Common myeloid progenitor, CD34-positive (primary cell): ENCODE data around the gene ZWILCH.

Experiments used
- CTCF ChIA-PET: fragments of 350-600 bp; sonication (Branson Sonifier 250); formaldehyde crosslinking; loops from one replicate; lab custom pipeline; 2021; ENCODE audit warnings: antibody characterized with exemption; lab: Charles Lee
- POLR2A ChIA-PET: fragments of 350-600 bp; sonication (Branson Sonifier 250); formaldehyde crosslinking; loops from one replicate; lab custom pipeline; 2021; ENCODE audit warnings: antibody characterized with exemption; lab: Charles Lee
- DNase-seq, 3 donors: peaks; one replicate each; pipeline versions ENCODE4 v3.0.0 to v3.0.0-alpha.2; 2013
- H3K27ac ChIP-seq, 2 experiments: 1 replicate in 1 of 2; 2 replicates in 1 of 2; pipeline ENCODE4 v1.7.0; 2013; ENCODE audit warnings: inconsistent platforms in 2 of 2, low read length in 2 of 2, mild to moderate bottlenecking in 2 of 2, low read depth in 1 of 2, moderate library complexity in 1 of 2; ENCODE audit not compliant: severe bottlenecking in 2 of 2, insufficient read depth in 1 of 2, poor library complexity in 1 of 2
- H3K27me3 ChIP-seq, 5 experiments: replicated peaks in 2 of 5; 1 replicate in 3 of 5; 2 replicates in 2 of 5; pipeline versions ENCODE4 v1.6.1 to v1.7.0; 2013; ENCODE audit warnings: low read length in 4 of 5, mild to moderate bottlenecking in 2 of 5, moderate library complexity in 2 of 5, inconsistent platforms in 1 of 5; ENCODE audit not compliant: insufficient read depth in 5 of 5, control insufficient read depth in 4 of 5
- H3K36me3 ChIP-seq, 4 experiments: 1 replicate in 2 of 4; 2 replicates in 2 of 4; pipeline versions ENCODE4 v1.6.1 to v1.7.0; 2013; ENCODE audit warnings: low read length in 3 of 4, control low read depth in 1 of 4, mild to moderate bottlenecking in 1 of 4; ENCODE audit not compliant: control insufficient read depth in 4 of 4, insufficient read depth in 4 of 4
- H3K4me1 ChIP-seq, 4 experiments: 1 replicate in 3 of 4; 2 replicates in 1 of 4; pipeline versions ENCODE4 v1.6.1 to v1.7.1; 2013; ENCODE audit warnings: low read length in 3 of 4, mild to moderate bottlenecking in 3 of 4, control low read depth in 1 of 4, inconsistent platforms in 1 of 4, moderate library complexity in 1 of 4; ENCODE audit not compliant: control insufficient read depth in 4 of 4, insufficient read depth in 4 of 4; ENCODE audit errors: control extremely low read depth in 1 of 4
- H3K4me3 ChIP-seq, 7 experiments: 1 replicate in 4 of 7; 2 replicates in 3 of 7; pipeline versions ENCODE4 v1.5.1 to v1.7.0; 2013; ENCODE audit warnings: mild to moderate bottlenecking in 7 of 7, low read length in 6 of 7, moderate library complexity in 6 of 7, inconsistent platforms in 2 of 7, low read depth in 2 of 7, control low read depth in 1 of 7; ENCODE audit not compliant: insufficient read depth in 4 of 7, control insufficient read depth in 1 of 7; ENCODE audit errors: extremely low read depth in 1 of 7
- H3K9me3 ChIP-seq, 5 experiments: 1 replicate in 4 of 5; 2 replicates in 1 of 5; pipeline versions ENCODE4 v1.6.1 to v1.7.1; 2013; ENCODE audit warnings: low read length in 4 of 5, mild to moderate bottlenecking in 2 of 5, inconsistent platforms in 1 of 5, low read depth in 1 of 5, moderate library complexity in 1 of 5; ENCODE audit not compliant: control insufficient read depth in 4 of 5, insufficient read depth in 2 of 5; ENCODE audit errors: control extremely low read depth in 1 of 5
- WGBS: methylation state at CpG from one replicate; pipeline ENCODE4 v1.1.5; 2013; ENCODE audit not compliant: insufficient coverage; 5-methylcytosine and 5-hydroxymethylcytosine counted together

Gene ZWILCH

GRCh38 chr15:66503780-66504562 lies 1.2 kb upstream of the ZWILCH start:
- WGBS: 3% methylated on average over 9 of the region's 12 CpGs
- ChIA-PET CTCF (interaction anchor here (0.7 to 1.3 kb wide), 2 partner anchors 93 to 136 kb away, joined by 3 read pairs; no protein-coding TSS in a partner anchor), POLR2A (no interaction called here)
- Histone ChIP-seq H3K27ac (peak overlapping the region; percentile 96 to 99), H3K4me1 (peaks cover 16 to 43% (median 26%) of the 10 kb centered on the region in 4 experiments), H3K4me3 (peak overlapping the region; percentile 63 to 100 (median 96)), H3K27me3 (no peaks in the 10 kb centered on the region), H3K9me3 (no peaks in the 10 kb centered on the region), H3K36me3 (peaks cover 12 to 48% (median 37%) of the 10 kb centered on the region in 4 experiments)
- DNase-seq: no peak

GRCh38 chr15:66505430-66505811 lies 295 bp downstream of the ZWILCH start:
- Histone ChIP-seq H3K4me1 (peaks cover 16 to 43% (median 26%) of the 10 kb centered on the region in 4 experiments), H3K27me3 (no peaks in the 10 kb centered on the region), H3K27ac (peak overlapping the region; percentile 96 to 99), H3K9me3 (no peaks in the 10 kb centered on the region), H3K4me3 (peak overlapping the region; percentile 95 to 100 (median 97)), H3K36me3 (peaks cover 13 to 35% (median 25%) of the 10 kb centered on the region in 4 experiments)
- WGBS: 0% methylated on average over 12 of the region's 13 CpGs
- ChIA-PET CTCF (interaction anchor here (1.2 kb wide), 1 partner anchor 71 kb away, joined by 3 read pairs; no protein-coding TSS in a partner anchor), POLR2A (interaction anchor here (1.0 kb wide), 1 partner anchor 15 kb away, joined by 3 read pairs; no protein-coding TSS in a partner anchor)
- DNase-seq: no peak

GRCh38 chr15:66505818-66506217 lies 692 bp downstream of the ZWILCH start:
- POLR2A ChIA-PET: no interaction called here
- H3K27me3 ChIP-seq: no peaks in the 10 kb centered on the region
- H3K4me1 ChIP-seq: peaks cover 16 to 43% (median 26%) of the 10 kb centered on the region in 4 experiments
- H3K9me3 ChIP-seq: no peaks in the 10 kb centered on the region
- peaks cover 14 to 35% (median 21%) of the 10 kb centered on the region in 4 experiments for H3K36me3 ChIP-seq
- H3K27ac ChIP-seq: peak overlapping the region; percentile 96 to 99
- H3K4me3 ChIP-seq: peak overlapping the region in 6 of 7 experiments; percentile 95 to 100 (median 98)
- 44% methylated on average over 2 of the region's 4 CpGs for WGBS
- CTCF ChIA-PET: interaction anchor here (1.2 kb wide), 1 partner anchor 72 kb away, joined by 3 read pairs; no protein-coding TSS in a partner anchor
- peak in 1 of 3 donors; percentile 16 for DNase-seq

GRCh38 chr15:66508293-66508883 lies 3.3 kb downstream of the ZWILCH start:
- CTCF ChIA-PET: interaction anchor here (1.7 kb wide), 1 partner anchor 11 kb away, joined by 5 read pairs; the partner anchor contains the start of gene SNAPC5
- POLR2A ChIA-PET: no interaction called here
- WGBS: no CpG with 5 or more reads among the region's 3 CpGs

GRCh38 chr15:66514586-66514985 lies 9.5 kb downstream of the ZWILCH start:
- no peaks in the 10 kb centered on the region for H3K27me3 ChIP-seq
- no peaks in the 10 kb centered on the region for H3K4me1 ChIP-seq
- DNase-seq: no peak
- H3K9me3 ChIP-seq: no peaks in the 10 kb centered on the region
- ChIA-PET POLR2A (no interaction called here), CTCF (interaction anchor here (1.0 kb wide), 1 partner anchor 16 kb away, joined by 3 read pairs; no protein-coding TSS in a partner anchor)
- WGBS: 100% methylated on average over 2 of the region's 3 CpGs
- H3K4me3 ChIP-seq: no peak overlapping the region
- H3K27ac ChIP-seq: no peak overlapping the region
- peaks cover 3 to 33% (median 17%) of the 10 kb centered on the region in 4 experiments for H3K36me3 ChIP-seq

More at GRCh38 chr15:66508293-66508883, 3.3 kb downstream of the ZWILCH start:
- Histone ChIP-seq H3K4me1 (peaks cover 8 to 23% (median 12%) of the 10 kb centered on the region in 4 experiments), H3K9me3 (no peaks in the 10 kb centered on the region), H3K4me3 (no peak overlapping the region), H3K27ac (peak overlapping the region in 1 of 2 experiments; percentile 4), H3K27me3 (no peaks in the 10 kb centered on the region), H3K36me3 (peaks cover 0 to 9% (median 3%) of the 10 kb centered on the region in 4 experiments)
- peak in 1 of 3 donors; percentile 20 for DNase-seq

- WGBS: 100% methylated on average over 2 of the region's 2 CpGs
- Histone ChIP-seq H3K36me3 (peaks cover 5 to 30% (median 19%) of the 10 kb centered on the region in 4 experiments), H3K27me3 (no peaks in the 10 kb centered on the region), H3K4me3 (no peak overlapping the region), H3K27ac (no peak overlapping the region), H3K9me3 (no peaks in the 10 kb centered on the region), H3K4me1 (no peaks in the 10 kb centered on the region)
- DNase-seq: no peak
- POLR2A ChIA-PET: no interaction called here
- CTCF ChIA-PET: interaction anchor here (1.1 kb wide), 1 partner anchor 9 kb away, joined by 3 read pairs; no protein-coding TSS in a partner anchor
Observed at GRCh38 chr15:66515901-66516322, 10.8 kb downstream of the ZWILCH start.
